Measurements from ENCODE around the gene ELP6. TPM values are rescaled to one million over a fixed set of nuclear protein-coding genes. Genes with fewer than 3 reads are reported as not detected.

Gene ELP6
- total RNA-seq, 3 donors from 2014 or later = 21.2 to 26.9 (median 25.9) TPM

DNA sequence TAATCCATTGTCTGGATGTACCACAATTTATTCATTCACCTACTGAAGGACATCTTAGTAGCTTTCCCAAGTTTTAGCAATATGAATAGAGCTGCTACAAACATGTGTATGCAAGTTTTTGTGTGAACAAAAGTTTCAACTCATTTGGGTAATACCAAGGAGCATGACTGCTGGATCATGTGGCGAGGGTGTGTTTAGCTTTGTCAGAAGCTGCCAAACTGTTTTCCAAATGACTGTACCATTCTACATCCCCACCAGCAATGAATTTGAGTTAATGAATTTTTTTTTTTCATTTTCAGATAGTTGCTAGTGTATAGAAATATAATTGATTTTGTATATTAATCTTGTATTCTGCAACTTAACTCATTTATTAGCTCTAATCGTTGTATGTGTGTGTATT lies 20.0 kb upstream of the ELP6 start:
- no peak overlapping the region for H3K4me3 ChIP-seq
- H3K4me1 ChIP-seq (ENCODE audit: low read depth) = no peaks in the 10 kb centered on the region
- no peaks in the 10 kb centered on the region for H3K9me3 ChIP-seq
- H3K36me3 ChIP-seq (ENCODE audit: low read depth) = no peaks in the 10 kb centered on the region
- ATAC-seq (no peak), DNase-seq (no peak)
- TF ChIP-seq, protein P1, sequence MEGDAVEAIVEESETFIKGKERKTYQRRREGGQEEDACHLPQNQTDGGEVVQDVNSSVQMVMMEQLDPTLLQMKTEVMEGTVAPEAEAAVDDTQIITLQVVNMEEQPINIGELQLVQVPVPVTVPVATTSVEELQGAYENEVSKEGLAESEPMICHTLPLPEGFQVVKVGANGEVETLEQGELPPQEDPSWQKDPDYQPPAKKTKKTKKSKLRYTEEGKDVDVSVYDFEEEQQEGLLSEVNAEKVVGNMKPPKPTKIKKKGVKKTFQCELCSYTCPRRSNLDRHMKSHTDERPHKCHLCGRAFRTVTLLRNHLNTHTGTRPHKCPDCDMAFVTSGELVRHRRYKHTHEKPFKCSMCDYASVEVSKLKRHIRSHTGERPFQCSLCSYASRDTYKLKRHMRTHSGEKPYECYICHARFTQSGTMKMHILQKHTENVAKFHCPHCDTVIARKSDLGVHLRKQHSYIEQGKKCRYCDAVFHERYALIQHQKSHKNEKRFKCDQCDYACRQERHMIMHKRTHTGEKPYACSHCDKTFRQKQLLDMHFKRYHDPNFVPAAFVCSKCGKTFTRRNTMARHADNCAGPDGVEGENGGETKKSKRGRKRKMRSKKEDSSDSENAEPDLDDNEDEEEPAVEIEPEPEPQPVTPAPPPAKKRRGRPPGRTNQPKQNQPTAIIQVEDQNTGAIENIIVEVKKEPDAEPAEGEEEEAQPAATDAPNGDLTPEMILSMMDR (IDR thresholded peaks at IDR 0.05) = no peak
- intact Hi-C loops (cut with DNase I, micrococcal nuclease) = no loop called here

DNA sequence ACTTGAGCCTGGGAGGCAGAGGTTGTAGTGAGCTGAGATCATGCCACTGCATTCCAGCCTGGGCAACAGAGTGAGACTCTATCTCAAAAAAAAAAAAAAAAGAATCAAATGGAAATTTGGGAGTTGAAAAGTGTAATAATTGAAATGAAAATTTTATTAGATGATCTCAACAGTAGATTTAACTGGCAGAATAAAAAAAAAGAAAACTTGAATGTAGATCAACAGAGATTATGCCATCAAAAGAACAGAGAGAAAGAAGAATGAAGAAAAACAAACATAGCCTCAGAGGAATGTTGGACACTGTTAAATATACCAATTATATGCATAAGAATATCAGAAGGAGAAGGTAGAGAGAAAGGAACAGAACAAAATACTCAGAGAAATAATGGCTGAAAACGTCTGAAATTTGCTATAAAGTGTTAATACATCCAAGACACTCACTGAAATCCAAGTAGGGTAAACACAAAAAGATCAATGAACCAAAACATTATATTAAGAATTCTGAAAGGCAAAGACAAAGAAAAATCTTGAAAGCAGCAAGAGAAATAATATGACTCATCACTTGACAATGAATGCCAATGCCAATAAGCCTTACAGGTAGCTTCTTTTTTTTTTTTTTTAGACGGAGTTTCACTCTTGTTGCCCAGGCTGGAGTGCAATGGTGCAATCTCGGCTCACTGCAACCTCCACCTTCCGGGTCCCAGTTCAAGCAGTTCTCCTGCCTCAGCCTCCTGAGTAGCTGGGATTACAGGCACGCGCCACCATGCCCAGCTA lies 14.6 kb upstream of the ELP6 start:
- no peaks in the 10 kb centered on the region for H3K9me3 ChIP-seq
- no peaks in the 10 kb centered on the region for H3K4me1 ChIP-seq (ENCODE audit: low read depth)
- no peak for ATAC-seq
- DNase-seq = no peak
- no peak overlapping the region for H3K4me3 ChIP-seq
- intact Hi-C loops (cut with DNase I, micrococcal nuclease) = no loop called here
- TF ChIP-seq, protein P1 (IDR thresholded peaks at IDR 0.05) = no peak
- H3K36me3 ChIP-seq (ENCODE audit: low read depth) = no peaks in the 10 kb centered on the region

DNA sequence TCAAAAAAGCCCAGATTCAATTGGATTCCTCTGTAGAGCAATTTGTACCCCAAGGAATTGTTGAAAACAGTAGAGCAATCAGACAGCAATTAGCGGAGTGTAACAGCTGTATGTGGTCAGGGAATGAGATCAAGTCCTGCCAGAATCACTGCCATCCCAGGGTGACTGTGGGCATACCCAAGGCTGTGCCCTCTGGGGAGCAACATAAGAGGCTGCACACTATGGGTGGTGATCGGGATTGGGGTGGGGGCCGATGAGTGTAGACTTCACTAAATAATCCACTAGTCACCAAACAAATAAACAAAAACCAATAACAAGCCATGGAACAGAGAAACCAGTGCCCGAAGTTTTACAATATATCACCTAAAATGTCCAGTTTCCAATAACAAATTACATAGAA lies 12.1 kb upstream of the ELP6 start:
- intact Hi-C loops (cut with DNase I, micrococcal nuclease) = no loop called here
- H3K4me1 ChIP-seq (ENCODE audit: low read depth) = peaks cover 4% of the 10 kb centered on the region
- DNase-seq (no peak), ATAC-seq (no peak)
- no peaks in the 10 kb centered on the region for H3K36me3 ChIP-seq (ENCODE audit: low read depth)
- TF ChIP-seq, protein P1 (IDR thresholded peaks at IDR 0.05) = no peak
- no peak overlapping the region for H3K4me3 ChIP-seq
- no peaks in the 10 kb centered on the region for H3K9me3 ChIP-seq

DNA sequence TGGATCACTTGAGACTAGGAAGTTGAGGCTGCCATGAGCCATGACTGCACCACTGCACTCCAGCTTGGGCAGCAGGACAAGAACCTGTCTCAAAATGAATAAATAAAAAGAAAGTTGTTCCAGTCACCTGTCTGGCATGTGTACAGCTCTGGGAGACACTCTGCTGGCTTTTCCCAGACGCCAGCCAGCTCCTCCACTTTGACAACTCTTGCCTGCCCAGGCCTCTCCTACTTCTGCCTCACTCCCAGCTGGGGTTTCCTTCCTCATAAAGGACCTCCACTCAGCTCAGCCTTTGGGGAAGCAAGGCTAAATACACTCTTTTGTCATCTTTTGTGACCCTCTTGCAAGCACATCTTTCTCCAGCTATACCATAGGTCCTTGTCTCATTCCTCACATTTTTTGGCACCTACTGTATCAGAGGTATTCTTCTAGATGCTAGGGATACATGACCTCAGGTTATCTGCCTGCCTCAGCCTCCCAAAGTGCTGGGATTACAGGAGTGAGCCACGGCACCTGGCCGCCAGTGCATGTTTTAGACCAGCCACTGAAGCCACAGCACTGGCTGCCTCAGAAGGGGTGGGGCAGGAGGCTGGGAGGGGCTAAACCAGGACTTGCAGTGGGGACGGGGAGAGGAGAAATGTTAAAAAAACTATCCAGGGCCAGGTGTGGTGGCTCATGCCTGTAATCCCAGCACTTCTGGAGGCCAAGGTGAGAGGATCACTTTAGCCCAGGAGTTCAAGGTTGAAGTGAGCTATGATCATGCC lies 10.0 kb upstream of the ELP6 start:
- TF ChIP-seq, protein P1 (IDR thresholded peaks at IDR 0.05) = no peak
- no peak overlapping the region for H3K4me3 ChIP-seq
- no peaks in the 10 kb centered on the region for H3K9me3 ChIP-seq
- ATAC-seq (no peak), DNase-seq (no peak)
- intact Hi-C loops (cut with DNase I, micrococcal nuclease) = loop anchor here in 1 of 2 donors (5.0 kb wide), 1 partner anchor 269 kb away; no protein-coding TSS in a partner anchor
- H3K4me1 ChIP-seq (ENCODE audit: low read depth) = peaks cover 4% of the 10 kb centered on the region
- H3K36me3 ChIP-seq (ENCODE audit: low read depth) = no peaks in the 10 kb centered on the region

DNA sequence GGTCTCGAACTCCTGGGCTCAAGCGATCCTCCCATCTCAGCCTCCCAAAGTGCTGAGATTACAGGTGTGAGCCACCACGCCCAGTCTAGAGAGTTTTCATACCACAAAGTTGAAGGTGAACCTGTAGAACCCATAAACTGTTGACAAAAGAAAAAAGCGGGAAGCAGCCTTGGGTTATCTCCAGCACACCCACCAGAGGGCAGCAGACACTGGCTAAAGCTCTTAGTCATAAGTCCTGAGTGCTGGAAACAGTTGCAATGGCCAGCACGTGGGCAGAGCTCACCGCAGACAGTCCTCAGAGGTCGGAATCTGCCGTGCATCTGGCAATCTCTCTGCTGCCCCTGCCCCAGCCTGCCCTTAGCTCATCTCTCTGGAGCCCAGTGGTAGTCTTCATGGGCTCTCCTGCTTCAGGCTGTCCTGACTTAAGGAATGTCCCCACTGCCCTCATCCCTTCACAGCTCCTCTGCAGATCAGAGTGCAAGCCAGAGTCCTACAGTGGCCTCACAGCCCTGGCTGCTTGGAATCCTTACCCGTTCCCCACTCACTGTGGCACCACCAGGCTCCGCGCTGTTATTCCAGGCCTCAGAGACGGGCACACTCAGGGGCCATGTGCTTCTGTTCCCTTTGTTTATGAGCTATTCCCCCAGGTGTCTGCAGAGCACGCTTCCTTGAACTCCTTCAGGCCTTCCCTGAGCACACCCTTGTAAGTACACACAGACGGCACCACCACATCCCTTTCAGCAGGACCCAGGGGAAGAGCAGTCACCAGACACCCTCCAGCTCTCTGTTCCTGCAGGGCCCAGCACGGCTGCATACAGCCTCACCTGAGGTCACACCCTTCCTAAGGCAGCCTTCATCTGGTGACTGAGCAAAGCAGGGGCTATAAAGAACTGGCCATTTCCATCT lies 8.8 kb upstream of the ELP6 start:
- peaks cover 4% of the 10 kb centered on the region for H3K4me1 ChIP-seq (ENCODE audit: low read depth)
- H3K4me3 ChIP-seq = no peak overlapping the region
- peak; percentile 74 to 90 (median 83) for DNase-seq
- TF ChIP-seq, protein P1 (IDR thresholded peaks at IDR 0.05) = peak; percentile 80
- intact Hi-C loops (cut with DNase I, micrococcal nuclease) = loop anchor here (1.0 to 5.0 kb wide), 2 partner anchors 267 to 270 kb away; no protein-coding TSS in a partner anchor
- no peaks in the 10 kb centered on the region for H3K36me3 ChIP-seq (ENCODE audit: low read depth)
- no peaks in the 10 kb centered on the region for H3K9me3 ChIP-seq
- ATAC-seq = peak; percentile 99

All from mucosa of descending colon (tissue), 3 donors.